BJ (cell line): ENCODE measurements around the gene COL4A4. TPM values are rescaled to one million over a fixed set of nuclear protein-coding genes. Genes with fewer than 3 reads are reported as not detected.

Experiments used
- CTCF ChIA-PET: fragments of 350-600 bp; formaldehyde crosslinking; extraction: SDS; loops from one replicate; lab custom pipeline; 2021; ENCODE audit warnings: antibody characterized with exemption, inconsistent platforms; lab: Yijun Ruan, JAX
- POLR2A ChIA-PET: fragments of 300-600 bp; sonication (Branson Sonifier 250); formaldehyde crosslinking; extraction: SDS; loops from one replicate; lab custom pipeline; 2021; ENCODE audit warnings: antibody characterized with exemption; lab: Charles Lee
- DNase-seq: peaks from one replicate; pipeline ENCODE4 v3.0.0-alpha.2; 2011; ENCODE audit warnings: low read depth
- H3K27me3 ChIP-seq: 2 replicates; pipeline ENCODE4 v1.6.0; 2011; ENCODE audit warnings: low read length; ENCODE audit not compliant: control insufficient read depth, insufficient read depth
- H3K36me3 ChIP-seq: 2 replicates; pipeline ENCODE4 v1.5.1; 2011; ENCODE audit warnings: low read length; ENCODE audit not compliant: control insufficient read depth, insufficient read depth
- H3K4me3 ChIP-seq: 2 replicates; pipeline ENCODE4 v1.5.1; 2011; ENCODE audit warnings: low read depth, mild to moderate bottlenecking, control low read depth, low read length
- polyA plus RNA-seq: library from polyadenylated mRNA; depleted of rRNA; stranded (reverse); fragments of >200 nt; gene quantifications from 2 replicates; pipeline ENCODE4 v1.2.3, GENCODE V29; 2011
- TF ChIP-seq, protein P1 (sequence below): IDR thresholded peaks from 2 replicates; pipeline ENCODE4 v1.5.1; 2011; ENCODE audit warnings: low read depth, mild to moderate bottlenecking, control low read depth, inconsistent platforms, low read length, moderate library complexity; ENCODE audit not compliant: insufficient read depth

Gene COL4A4
- polyA plus RNA-seq, 1 experiment = 0.36 TPM

DNA sequence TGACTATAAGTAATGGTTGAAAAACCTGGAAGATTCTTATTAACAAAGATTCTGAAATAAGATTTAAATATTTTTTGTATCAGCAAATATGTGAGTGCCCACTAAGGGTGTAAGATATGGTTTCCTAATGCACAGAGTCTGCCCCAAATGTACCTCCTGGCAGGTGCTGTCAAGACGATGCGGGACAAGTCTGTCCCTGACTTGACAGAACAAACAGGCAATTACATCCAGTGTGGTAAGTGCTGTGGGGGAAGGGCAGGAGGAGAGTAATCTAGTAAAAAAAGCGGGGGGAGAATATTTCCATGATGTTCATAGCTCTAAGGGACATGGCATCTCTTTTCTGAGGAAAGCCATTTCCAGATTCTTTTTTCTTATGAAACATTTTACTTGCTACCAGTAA is 127.5 kb downstream of the COL4A4 start:
- CTCF ChIA-PET = interaction anchor here (1.0 to 1.4 kb wide), 2 partner anchors 11 to 35 kb away, joined by 4 read pairs; no protein-coding TSS in a partner anchor
- TF ChIP-seq, protein P1, sequence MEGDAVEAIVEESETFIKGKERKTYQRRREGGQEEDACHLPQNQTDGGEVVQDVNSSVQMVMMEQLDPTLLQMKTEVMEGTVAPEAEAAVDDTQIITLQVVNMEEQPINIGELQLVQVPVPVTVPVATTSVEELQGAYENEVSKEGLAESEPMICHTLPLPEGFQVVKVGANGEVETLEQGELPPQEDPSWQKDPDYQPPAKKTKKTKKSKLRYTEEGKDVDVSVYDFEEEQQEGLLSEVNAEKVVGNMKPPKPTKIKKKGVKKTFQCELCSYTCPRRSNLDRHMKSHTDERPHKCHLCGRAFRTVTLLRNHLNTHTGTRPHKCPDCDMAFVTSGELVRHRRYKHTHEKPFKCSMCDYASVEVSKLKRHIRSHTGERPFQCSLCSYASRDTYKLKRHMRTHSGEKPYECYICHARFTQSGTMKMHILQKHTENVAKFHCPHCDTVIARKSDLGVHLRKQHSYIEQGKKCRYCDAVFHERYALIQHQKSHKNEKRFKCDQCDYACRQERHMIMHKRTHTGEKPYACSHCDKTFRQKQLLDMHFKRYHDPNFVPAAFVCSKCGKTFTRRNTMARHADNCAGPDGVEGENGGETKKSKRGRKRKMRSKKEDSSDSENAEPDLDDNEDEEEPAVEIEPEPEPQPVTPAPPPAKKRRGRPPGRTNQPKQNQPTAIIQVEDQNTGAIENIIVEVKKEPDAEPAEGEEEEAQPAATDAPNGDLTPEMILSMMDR = no peak
- no peak for DNase-seq
- Histone ChIP-seq H3K36me3 (no peaks in the 10 kb centered on the region), H3K4me3 (no peak overlapping the region), H3K27me3 (no peaks in the 10 kb centered on the region)
- POLR2A ChIA-PET = no interaction called here

DNA sequence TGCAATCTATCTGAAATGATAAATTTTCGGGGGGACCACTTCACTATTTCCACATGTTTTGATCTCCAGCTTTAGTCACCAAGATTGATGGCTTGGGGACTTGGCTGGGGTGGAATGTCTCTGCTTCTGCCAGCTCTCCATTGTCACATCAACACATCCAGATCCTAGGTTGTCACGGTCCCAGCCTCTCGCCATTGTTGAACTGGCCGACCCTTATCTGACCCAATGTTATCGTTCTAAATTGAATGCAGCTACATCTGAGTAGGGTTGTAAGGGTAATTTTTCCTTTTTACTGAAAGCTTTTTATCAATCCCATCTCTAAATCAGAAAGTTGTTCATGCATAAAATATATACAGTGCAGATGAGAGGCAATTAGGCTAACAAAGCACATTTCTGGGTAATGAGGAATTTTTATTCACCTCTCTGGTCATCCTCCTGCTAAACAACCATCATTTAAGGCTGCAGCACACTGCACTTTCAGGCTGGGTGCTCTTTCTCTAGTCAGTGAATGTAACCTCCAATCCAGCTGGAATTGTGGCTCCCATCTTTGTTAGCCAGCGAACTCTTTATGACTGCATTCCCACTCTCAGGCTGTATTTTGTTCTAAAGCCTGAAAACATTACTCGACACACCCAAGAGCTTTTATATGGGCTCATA is 128.2 kb downstream of the COL4A4 start:
- Histone ChIP-seq H3K4me3 (no peak overlapping the region), H3K27me3 (no peaks in the 10 kb centered on the region), H3K36me3 (no peaks in the 10 kb centered on the region)
- ChIA-PET POLR2A (no interaction called here), CTCF (interaction anchor here (0.9 to 1.4 kb wide), 5 partner anchors 9 to 1366 kb away, joined by 3 to 4 read pairs (median 4); no protein-coding TSS in a partner anchor)
- TF ChIP-seq, protein P1 = no peak
- DNase-seq = no peak

DNA sequence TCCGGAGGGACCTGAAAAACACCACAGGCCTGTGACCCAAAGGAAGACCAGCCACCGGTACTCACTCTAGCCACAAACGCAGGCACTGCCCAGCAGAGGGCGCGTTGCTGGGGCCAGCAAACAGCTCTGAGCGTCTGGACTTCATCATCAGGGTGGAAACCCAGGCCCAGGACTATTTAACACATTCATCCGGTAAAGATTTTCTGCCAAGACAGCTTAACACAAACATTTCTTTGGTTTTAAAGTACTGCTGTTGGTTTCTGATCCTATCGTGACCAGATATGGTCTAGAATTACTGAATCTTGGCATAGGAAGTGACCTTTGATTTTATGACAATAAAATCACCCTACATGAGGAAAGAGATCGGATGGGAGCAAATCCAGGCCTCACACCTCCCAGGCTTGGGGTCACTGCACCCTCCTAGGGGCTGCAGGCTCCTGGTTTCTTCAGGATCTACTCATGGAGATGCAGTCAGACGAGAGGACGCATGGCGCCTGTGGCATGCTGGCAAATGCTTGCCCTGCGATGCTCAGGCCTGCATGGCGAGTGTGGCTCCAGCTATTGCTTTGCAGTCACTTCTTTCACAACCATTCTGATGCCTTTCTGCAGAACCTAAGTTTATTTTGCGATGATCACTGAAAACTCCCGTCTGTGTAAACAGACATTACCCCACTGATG is 130.4 kb downstream of the COL4A4 start:
- DNase-seq = no peak
- Histone ChIP-seq H3K27me3 (no peaks in the 10 kb centered on the region), H3K36me3 (no peaks in the 10 kb centered on the region), H3K4me3 (no peak overlapping the region)
- TF ChIP-seq, protein P1 = peak; percentile 84
- ChIA-PET POLR2A (interaction anchor here (0.6 kb wide), 1 partner anchor 1368 kb away, joined by 5 read pairs; no protein-coding TSS in a partner anchor), CTCF (interaction anchor here (0.6 to 1.7 kb wide), 14 partner anchors 11 to 931 kb away, joined by 3 to 10 read pairs (median 3); partner anchors contain the start of gene IRS1)

DNA sequence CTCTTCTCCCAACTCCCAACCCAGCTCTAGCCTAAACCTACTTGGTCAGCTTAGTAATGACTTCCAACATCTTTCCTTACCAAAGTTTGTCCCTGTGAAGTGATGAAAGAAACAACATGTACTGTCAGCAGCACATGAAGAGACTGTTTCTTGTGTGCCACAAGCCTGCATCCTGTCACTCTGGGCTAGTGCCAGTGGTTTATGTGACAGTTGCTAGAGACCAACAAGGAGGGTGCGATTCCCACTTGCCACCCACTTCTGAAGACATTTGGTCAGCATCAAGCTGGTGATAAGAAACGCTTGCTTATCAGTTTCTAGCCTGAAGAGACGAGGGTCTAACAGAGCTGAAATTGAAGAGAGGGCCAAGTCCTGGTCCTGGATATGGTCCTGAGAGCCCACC is 132.6 kb downstream of the COL4A4 start:
- ChIA-PET CTCF (no interaction called here), POLR2A (no interaction called here)
- H3K36me3 ChIP-seq = no peaks in the 10 kb centered on the region
- no peak overlapping the region for H3K4me3 ChIP-seq
- TF ChIP-seq, protein P1 = no peak
- H3K27me3 ChIP-seq = no peaks in the 10 kb centered on the region
- no peak for DNase-seq

DNA sequence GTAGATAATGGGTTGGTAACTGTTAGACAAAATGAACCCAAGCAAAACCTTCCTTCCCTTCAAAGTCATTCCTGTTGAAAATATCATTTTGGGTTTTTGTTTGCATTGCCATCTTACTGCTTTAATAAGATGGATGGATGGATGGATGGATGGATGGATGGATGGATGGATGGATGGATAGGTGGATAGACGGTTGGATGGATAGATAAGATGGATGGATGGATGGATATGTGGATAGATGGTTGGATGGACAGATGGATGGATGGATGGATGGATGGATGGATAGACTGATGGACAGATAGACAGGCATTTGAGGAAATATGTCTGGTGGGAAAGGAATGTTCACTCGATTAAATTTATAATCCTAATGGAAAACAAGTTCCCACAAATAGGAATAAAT is 133.2 kb downstream of the COL4A4 start:
- H3K36me3 ChIP-seq = no peaks in the 10 kb centered on the region
- H3K4me3 ChIP-seq = no peak overlapping the region
- TF ChIP-seq, protein P1 = no peak
- POLR2A ChIA-PET = no interaction called here
- no peaks in the 10 kb centered on the region for H3K27me3 ChIP-seq
- CTCF ChIA-PET = no interaction called here
- no peak for DNase-seq
